ENCODE data around the gene EFNA1. TPM values are rescaled to one million over a fixed set of nuclear protein-coding genes. Genes with fewer than 3 reads are reported as not detected.
A peak's percentile ranks its signal among the peaks of the same experiment; 100 is the strongest.
"Not testable (repeated sequence)": the region's sequence is repeated elsewhere in the genome, so short reads cannot be mapped to it uniquely, and the experiment has no call there.

EFNA1 gene
- total and polyA plus RNA-seq, 3 experiments from 2014 or later = 0.16 to 1.3 (median 0.31) TPM

DNA sequence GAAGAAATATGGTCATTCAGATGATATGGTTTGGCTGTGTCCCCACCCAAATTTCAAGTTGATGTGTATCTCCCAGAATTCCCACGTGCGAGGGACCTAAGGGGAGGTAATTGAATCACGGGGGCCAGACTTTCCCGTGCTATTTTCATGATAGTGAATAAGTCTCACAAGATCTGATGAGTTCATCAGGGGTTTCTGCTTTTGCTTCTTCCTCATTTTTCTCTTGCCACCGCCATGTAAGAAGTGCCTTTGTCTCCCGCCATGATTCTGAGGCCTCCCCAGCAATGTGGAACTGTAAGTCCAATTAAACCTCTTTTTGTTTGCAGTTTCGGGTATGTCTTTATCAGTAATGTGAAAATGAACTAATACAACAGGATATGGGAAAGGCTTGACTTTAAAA, 14.1 kb downstream of the EFNA1 start:
- Histone ChIP-seq H3K4me1 (ENCODE audit: insufficient read depth, low read length) (peaks cover 16% of the 10 kb centered on the region), H3K27me3 (ENCODE audit: insufficient read depth, low read length, poor library complexity, severe bottlenecking) (no peaks in the 10 kb centered on the region), H3K9me3 (ENCODE audit: low read length) (no peaks in the 10 kb centered on the region), H3K27ac (ENCODE audit: low read depth, low read length) (no peak overlapping the region), H3K36me3 (ENCODE audit: insufficient read depth, low read length) (no peaks in the 10 kb centered on the region), H3K4me3 (ENCODE audit: low read length) (no peak overlapping the region)
- CTCF ChIA-PET = interaction anchor here (2.1 kb wide), 2 partner anchors 31 to 50 kb away, joined by 9 to 16 read pairs; partner anchors contain the start of gene KRTCAP2
- H3K9me3 Mint-ChIP-seq = no peaks in the 10 kb centered on the region
- peaks cover 26 to 37% (median 35%) of the 10 kb centered on the region in 3 donors for H3K4me1 Mint-ChIP-seq
- H3K4me3 Mint-ChIP-seq = peak overlapping the region in 5 of 7 donors; percentile 16 to 80 (median 44)
- POLR2A ChIA-PET = no interaction called here
- DNase-seq = no peak
- peaks cover 9 to 19% of the 10 kb centered on the region in 2 donors for H3K27me3 Mint-ChIP-seq
- H3K36me3 Mint-ChIP-seq = peaks cover 0 to 10% (median 3%) of the 10 kb centered on the region in 3 donors
- H3K27ac Mint-ChIP-seq = peak overlapping the region in 2 of 8 donors; percentile 2 to 30

DNA sequence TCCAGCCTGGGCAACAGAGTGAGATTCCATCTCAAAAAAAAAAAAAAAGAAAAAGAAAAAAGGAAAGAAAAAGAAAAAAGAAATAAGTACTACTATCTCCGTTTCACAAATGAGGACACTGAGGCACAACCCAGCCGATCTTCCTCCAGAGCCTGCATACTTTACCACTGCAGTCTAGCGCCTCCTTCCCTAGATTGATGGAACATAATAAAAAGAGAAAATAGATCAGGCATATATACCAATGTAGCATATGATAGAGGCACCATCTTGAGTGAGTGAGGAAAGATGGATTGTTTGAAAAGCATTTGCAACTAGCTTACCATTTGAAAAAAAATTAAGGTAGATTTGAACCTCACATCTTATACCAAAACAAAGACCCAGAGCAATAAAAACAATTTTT, 17.8 kb downstream of the EFNA1 start:
- DNase-seq = no peak
- H3K27me3 ChIP-seq (ENCODE audit: insufficient read depth, low read length, poor library complexity, severe bottlenecking) = no peaks in the 10 kb centered on the region
- Mint-ChIP-seq H3K36me3 (peaks cover 0 to 1% (median 0%) of the 10 kb centered on the region in 3 donors), H3K27ac (no peak overlapping the region), H3K9me3 (no peaks in the 10 kb centered on the region), H3K4me3 (no peak overlapping the region), H3K27me3 (peaks cover 33 to 43% of the 10 kb centered on the region in 2 donors), H3K4me1 (peaks cover 2% of the 10 kb centered on the region in 3 donors)
- POLR2A ChIA-PET = interaction anchor here (0.7 kb wide), 1 partner anchor 23 kb away, joined by 10 read pairs; no protein-coding TSS in a partner anchor
- CTCF ChIA-PET = interaction anchor here (0.8 to 1.1 kb wide), 3 partner anchors 10 to 27 kb away, joined by 3 to 5 read pairs (median 4); partner anchors contain the start of genes KRTCAP2 and SLC50A1
- peaks cover 2% of the 10 kb centered on the region for H3K4me1 ChIP-seq (ENCODE audit: insufficient read depth, low read length)
- no peak overlapping the region for H3K27ac ChIP-seq (ENCODE audit: low read depth, low read length)
- H3K4me3 ChIP-seq (ENCODE audit: low read length) = no peak overlapping the region
- no peaks in the 10 kb centered on the region for H3K36me3 ChIP-seq (ENCODE audit: insufficient read depth, low read length)
- no peaks in the 10 kb centered on the region for H3K9me3 ChIP-seq (ENCODE audit: low read length)

DNA sequence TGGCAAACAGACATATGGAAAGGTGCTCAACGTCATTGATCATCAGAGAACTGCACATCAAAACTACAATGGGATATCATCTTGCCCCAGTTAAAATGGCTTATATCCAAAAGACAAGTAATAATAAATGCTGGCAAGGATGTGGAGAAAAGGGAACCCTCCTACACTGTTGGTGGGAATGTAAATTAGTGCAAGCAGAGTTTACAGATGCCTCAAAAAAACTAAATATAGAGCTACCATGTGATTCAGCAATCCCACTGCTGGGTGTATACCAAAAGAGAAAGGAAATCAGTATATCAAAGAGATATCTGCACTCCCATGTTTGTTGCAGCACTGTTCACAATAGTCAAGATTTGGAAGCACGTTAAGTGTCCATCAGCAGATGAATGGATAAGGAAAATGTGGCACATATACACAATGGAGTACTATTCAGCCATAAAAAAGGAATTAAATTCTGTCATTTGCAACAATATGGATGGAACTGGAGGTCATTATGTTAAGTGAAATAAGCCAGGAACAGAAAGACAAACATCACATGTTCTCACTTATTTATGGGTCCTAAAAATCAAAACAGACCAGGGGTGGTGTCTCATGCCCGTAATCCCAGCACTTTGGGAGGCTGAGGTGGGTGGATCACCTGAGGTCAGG, 28.4 kb downstream of the EFNA1 start:
- H3K27ac ChIP-seq (ENCODE audit: low read depth, low read length); H3K4me1 Mint-ChIP-seq; POLR2A ChIA-PET; H3K36me3 ChIP-seq (ENCODE audit: insufficient read depth, low read length); H3K4me3 ChIP-seq (ENCODE audit: low read length); H3K4me1 ChIP-seq (ENCODE audit: insufficient read depth, low read length); H3K36me3 Mint-ChIP-seq; H3K9me3 Mint-ChIP-seq; H3K27ac Mint-ChIP-seq; H3K4me3 Mint-ChIP-seq; H3K9me3 ChIP-seq (ENCODE audit: low read length); DNase-seq; CTCF ChIA-PET; H3K27me3 ChIP-seq (ENCODE audit: insufficient read depth, low read length, poor library complexity, severe bottlenecking): not testable (repeated sequence)
- peaks cover 4 to 11% of the 10 kb centered on the region in 2 donors for H3K27me3 Mint-ChIP-seq

DNA sequence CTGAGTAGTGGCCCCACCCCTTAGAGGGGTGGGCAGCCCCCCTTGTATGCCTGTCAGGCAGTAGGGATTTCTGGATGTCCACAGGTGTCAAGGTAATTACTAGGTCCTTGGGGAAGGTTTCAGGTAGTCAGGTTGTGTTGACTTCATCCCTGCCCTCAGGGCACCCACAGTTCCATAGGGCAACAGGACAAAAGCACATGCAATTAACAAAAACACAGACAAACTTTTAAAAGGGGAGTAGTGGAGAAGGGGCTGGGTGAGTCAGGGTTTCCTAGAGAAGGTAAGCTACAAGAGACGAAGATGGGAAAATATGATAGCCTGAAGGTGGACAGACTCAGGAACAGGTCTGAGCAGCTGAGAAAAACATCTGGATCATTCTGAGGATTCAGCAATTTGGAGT, 31.3 kb downstream of the EFNA1 start:
- Mint-ChIP-seq H3K9me3 (no peaks in the 10 kb centered on the region), H3K27me3 (peaks cover 0 to 3% of the 10 kb centered on the region in 2 donors), H3K27ac (peak overlapping the region in 1 of 8 donors; percentile 88), H3K36me3 (no peaks in the 10 kb centered on the region), H3K4me1 (no peaks in the 10 kb centered on the region), H3K4me3 (no peak overlapping the region)
- POLR2A ChIA-PET = no interaction called here
- no peaks in the 10 kb centered on the region for H3K9me3 ChIP-seq (ENCODE audit: low read length)
- no peaks in the 10 kb centered on the region for H3K4me1 ChIP-seq (ENCODE audit: insufficient read depth, low read length)
- DNase-seq = no peak
- no peaks in the 10 kb centered on the region for H3K27me3 ChIP-seq (ENCODE audit: insufficient read depth, low read length, poor library complexity, severe bottlenecking)
- H3K4me3 ChIP-seq (ENCODE audit: low read length) = no peak overlapping the region
- no peaks in the 10 kb centered on the region for H3K36me3 ChIP-seq (ENCODE audit: insufficient read depth, low read length)
- CTCF ChIA-PET = no interaction called here
- no peak overlapping the region for H3K27ac ChIP-seq (ENCODE audit: low read depth, low read length)

DNA sequence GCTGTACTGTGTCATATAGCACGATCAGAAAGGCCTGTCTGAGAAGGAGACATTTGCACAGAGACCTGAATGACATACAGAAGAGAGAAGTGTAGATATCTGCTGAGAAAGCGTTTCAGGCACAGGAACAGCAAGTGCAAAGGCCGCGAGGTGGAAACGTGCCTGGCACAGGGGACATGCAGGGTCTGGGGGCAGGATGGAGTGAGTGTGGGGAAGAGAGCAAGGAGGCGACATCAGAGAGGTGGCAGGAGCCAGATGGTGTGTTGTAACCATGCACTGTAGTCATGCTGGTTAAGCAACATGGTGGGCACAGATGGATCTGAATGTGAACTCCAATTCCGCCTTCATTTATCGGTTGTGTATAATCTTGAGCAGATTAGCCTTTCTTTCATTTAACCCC, 32.5 kb downstream of the EFNA1 start:
- POLR2A ChIA-PET = no interaction called here
- CTCF ChIA-PET = no interaction called here
- peak overlapping the region in 1 of 8 donors; percentile 80 for H3K27ac Mint-ChIP-seq
- peaks cover 0 to 3% of the 10 kb centered on the region in 2 donors for H3K27me3 Mint-ChIP-seq
- no peaks in the 10 kb centered on the region for H3K27me3 ChIP-seq (ENCODE audit: insufficient read depth, low read length, poor library complexity, severe bottlenecking)
- no peak for DNase-seq
- no peak overlapping the region for H3K4me3 ChIP-seq (ENCODE audit: low read length)
- H3K36me3 Mint-ChIP-seq = no peaks in the 10 kb centered on the region
- no peak overlapping the region for H3K27ac ChIP-seq (ENCODE audit: low read depth, low read length)
- H3K9me3 ChIP-seq (ENCODE audit: low read length) = no peaks in the 10 kb centered on the region
- H3K9me3 Mint-ChIP-seq = no peaks in the 10 kb centered on the region
- H3K4me1 ChIP-seq (ENCODE audit: insufficient read depth, low read length) = no peaks in the 10 kb centered on the region
- H3K4me3 Mint-ChIP-seq = no peak overlapping the region
- H3K36me3 ChIP-seq (ENCODE audit: insufficient read depth, low read length) = no peaks in the 10 kb centered on the region
- H3K4me1 Mint-ChIP-seq = no peaks in the 10 kb centered on the region

DNA sequence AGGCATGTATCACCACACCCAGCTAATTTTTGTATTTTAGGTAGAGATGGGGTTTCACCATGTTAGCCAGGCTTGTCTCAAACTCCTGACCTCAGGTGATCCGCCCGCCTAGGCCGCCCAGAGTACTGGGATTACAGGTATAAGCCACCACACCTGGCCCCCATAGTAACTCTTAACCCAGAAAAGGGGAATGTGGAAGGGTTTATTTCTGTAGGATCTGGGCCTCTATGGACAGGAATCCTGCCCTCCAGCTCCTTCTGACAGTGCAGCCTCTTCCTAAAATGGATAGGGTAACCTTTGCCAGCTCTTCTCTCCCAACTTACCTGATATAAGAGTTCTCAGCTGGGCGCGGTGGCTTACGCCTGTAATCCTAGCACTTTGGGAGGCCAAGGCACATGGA, 35.0 kb downstream of the EFNA1 start:
- H3K36me3 ChIP-seq (ENCODE audit: insufficient read depth, low read length); H3K27me3 ChIP-seq (ENCODE audit: insufficient read depth, low read length, poor library complexity, severe bottlenecking); H3K36me3 Mint-ChIP-seq; H3K9me3 Mint-ChIP-seq; H3K4me3 Mint-ChIP-seq; H3K27ac ChIP-seq (ENCODE audit: low read depth, low read length); H3K27ac Mint-ChIP-seq; H3K9me3 ChIP-seq (ENCODE audit: low read length); H3K4me1 ChIP-seq (ENCODE audit: insufficient read depth, low read length); DNase-seq; H3K4me1 Mint-ChIP-seq; H3K4me3 ChIP-seq (ENCODE audit: low read length); H3K27me3 Mint-ChIP-seq: not testable (repeated sequence)
- ChIA-PET POLR2A (interaction anchor here (0.6 to 0.7 kb wide), 2 partner anchors 45 to 64 kb away, joined by 3 read pairs; no protein-coding TSS in a partner anchor), CTCF (interaction anchor here (0.7 kb wide), 1 partner anchor 10 kb away, joined by 3 read pairs; the partner anchor contains the start of gene KRTCAP2)

DNA sequence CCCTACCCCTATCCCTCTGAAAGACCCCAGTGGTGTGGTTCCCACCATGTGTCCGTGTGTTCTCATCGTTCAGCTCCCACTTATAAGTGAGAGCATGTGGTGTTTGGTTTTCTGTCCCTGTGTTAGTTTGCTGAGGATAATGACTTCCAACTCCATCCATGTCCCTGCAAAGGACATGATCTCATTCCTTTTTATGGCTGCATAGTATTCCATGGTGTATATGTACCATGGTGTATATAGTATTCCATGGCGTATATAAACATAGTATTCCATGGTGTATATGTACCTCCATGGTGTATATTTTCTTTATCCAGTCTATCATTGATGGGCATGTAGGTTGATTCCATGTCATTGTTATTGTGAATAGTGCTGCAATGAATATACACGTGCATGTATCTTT, 36.1 kb downstream of the EFNA1 start:
- CTCF ChIA-PET = interaction anchor here (1.5 to 1.8 kb wide), 2 partner anchors 9 to 72 kb away, joined by 5 read pairs; partner anchors contain the start of gene KRTCAP2
- H3K27ac Mint-ChIP-seq; H3K4me3 Mint-ChIP-seq; H3K4me3 ChIP-seq (ENCODE audit: low read length); POLR2A ChIA-PET; H3K27me3 Mint-ChIP-seq; DNase-seq; H3K4me1 ChIP-seq (ENCODE audit: insufficient read depth, low read length); H3K27me3 ChIP-seq (ENCODE audit: insufficient read depth, low read length, poor library complexity, severe bottlenecking); H3K36me3 Mint-ChIP-seq; H3K36me3 ChIP-seq (ENCODE audit: insufficient read depth, low read length); H3K9me3 ChIP-seq (ENCODE audit: low read length); H3K27ac ChIP-seq (ENCODE audit: low read depth, low read length); H3K9me3 Mint-ChIP-seq: not testable (repeated sequence)
- peaks cover 11 to 13% (median 12%) of the 10 kb centered on the region in 3 donors for H3K4me1 Mint-ChIP-seq

DNA sequence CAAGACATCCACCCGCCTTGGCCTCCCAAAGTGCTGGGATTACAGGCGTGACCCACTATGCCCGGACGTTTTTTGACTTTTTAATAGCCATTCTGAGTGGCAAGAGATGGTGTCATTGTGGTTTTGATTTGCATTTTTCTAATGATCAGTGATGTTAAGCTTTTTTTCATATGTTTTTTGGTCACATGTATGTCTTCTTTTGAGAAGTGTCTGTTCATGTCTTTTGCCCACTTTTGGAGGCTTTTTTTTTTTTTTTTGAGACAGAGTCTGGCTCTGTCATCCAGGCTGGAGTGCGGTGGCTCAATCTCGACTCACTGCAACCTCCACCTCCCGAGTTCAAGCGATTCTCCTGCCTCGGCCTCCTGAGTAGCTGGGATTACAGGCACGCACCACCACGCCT, 36.9 kb downstream of the EFNA1 start:
- peaks cover 11 to 17% (median 13%) of the 10 kb centered on the region in 3 donors for H3K4me1 Mint-ChIP-seq
- H3K27me3 Mint-ChIP-seq; DNase-seq; H3K4me3 ChIP-seq (ENCODE audit: low read length); H3K4me1 ChIP-seq (ENCODE audit: insufficient read depth, low read length); POLR2A ChIA-PET; H3K9me3 Mint-ChIP-seq; H3K27ac Mint-ChIP-seq; H3K4me3 Mint-ChIP-seq; H3K27ac ChIP-seq (ENCODE audit: low read depth, low read length); H3K9me3 ChIP-seq (ENCODE audit: low read length); H3K27me3 ChIP-seq (ENCODE audit: insufficient read depth, low read length, poor library complexity, severe bottlenecking): not testable (repeated sequence)
- H3K36me3 ChIP-seq (ENCODE audit: insufficient read depth, low read length) = peaks cover 12% of the 10 kb centered on the region
- CTCF ChIA-PET = interaction anchor here (1.5 to 1.8 kb wide), 2 partner anchors 8 to 73 kb away, joined by 5 read pairs; partner anchors contain the start of gene KRTCAP2
- H3K36me3 Mint-ChIP-seq = peaks cover 0 to 12% (median 4%) of the 10 kb centered on the region in 3 donors
